Measurements from ENCODE around the gene DNM2. TPM values are rescaled to one million over a fixed set of nuclear protein-coding genes. Genes with fewer than 3 reads are reported as not detected.

Gene DNM2
- total and polyA plus RNA-seq, 2 of the 13 experiments (the other 11 are each of a cell fraction or from before 2014, with no cell fraction given): 41.7 to 59.8 TPM

GRCh38 chr19:10864538-10864899 lies 146.6 kb downstream of the DNM2 start (continued):
- TF ChIP-seq ARID2 (CRISPR knock-in tag; IDR thresholded peaks at IDR 0.05; ENCODE audit: borderline replicate concordance): no peak
- no peak for TF ChIP-seq ZKSCAN5 (CRISPR knock-in tag; IDR thresholded peaks at IDR 0.05)
- no peak for TF ChIP-seq ZNF549 (CRISPR knock-in tag; IDR thresholded peaks at IDR 0.05)
- no peak for TF ChIP-seq CEBPB (IDR thresholded peaks at IDR 0.05; ENCODE audit: borderline replicate concordance, low read depth, low read length)
- no peak for TF ChIP-seq RELA (CRISPR knock-in tag; IDR thresholded peaks at IDR 0.05)
- no peak; the same call in 1 of the 2 replicates for TF ChIP-seq ZNF350 (CRISPR knock-in tag; IDR thresholded peaks at IDR 0.05; ENCODE audit: borderline replicate concordance, low read depth)
- no peak for TF ChIP-seq PAXIP1 (CRISPR knock-in tag; conservative IDR thresholded peaks at IDR 0.05)
- no peak for TF ChIP-seq GABPA (IDR thresholded peaks at IDR 0.05; ENCODE audit: low read depth, low read length)
- peak; percentile 30; the same call in 1 of the 2 replicates for TF ChIP-seq GABPA (CRISPR knock-in tag; IDR thresholded peaks at IDR 0.05; ENCODE audit: low read depth)
- no peak for TF ChIP-seq ZNF543 (CRISPR knock-in tag; IDR thresholded peaks at IDR 0.05)
- TF ChIP-seq MAF1 (CRISPR knock-in tag; IDR thresholded peaks at IDR 0.05; ENCODE audit: borderline replicate concordance): no peak
- TF ChIP-seq ZNF10 (CRISPR knock-in tag; IDR thresholded peaks at IDR 0.05; ENCODE audit: borderline replicate concordance, low read depth): no peak
- no peak for TF ChIP-seq PCBP1 (IDR thresholded peaks at IDR 0.05; ENCODE audit: borderline replicate concordance, low read depth, low read length)
- no peak for TF ChIP-seq YY1 (IDR thresholded peaks at IDR 0.05; ENCODE audit: insufficient read depth, insufficient replicate concordance, low read depth, low read length)
- 0 out of 2 replicates have a peak, but pooled peaks have one; percentile 37 for TF ChIP-seq ZNF124 (CRISPR knock-in tag; IDR thresholded peaks at IDR 0.05)
- peak; percentile 44 for TF ChIP-seq GATAD2A (CRISPR knock-in tag; IDR thresholded peaks at IDR 0.05)
- peak; percentile 21; the same call in 1 of the 2 replicates for TF ChIP-seq KMT2B (CRISPR knock-in tag; IDR thresholded peaks at IDR 0.05)
- no peak for TF ChIP-seq ZNF772 (CRISPR knock-in tag; IDR thresholded peaks at IDR 0.05)
- no peak for TF ChIP-seq CREB1 (IDR thresholded peaks at IDR 0.05)
- no peak for TF ChIP-seq CREB1 (CRISPR knock-in tag; IDR thresholded peaks at IDR 0.05)
- TF ChIP-seq ZNF33B (CRISPR knock-in tag; IDR thresholded peaks at IDR 0.05): no peak
- no peak for TF ChIP-seq TMF1 (CRISPR knock-in tag; IDR thresholded peaks at IDR 0.05; ENCODE audit: low read depth)
- TF ChIP-seq ZEB1 (IDR thresholded peaks at IDR 0.05; ENCODE audit: insufficient replicate concordance, low read depth): no peak
- no peak for TF ChIP-seq PHF8 (CRISPR knock-in tag; IDR thresholded peaks at IDR 0.05)
- no peak for TF ChIP-seq RFXAP (CRISPR knock-in tag; IDR thresholded peaks at IDR 0.05; ENCODE audit: borderline replicate concordance)
- TF ChIP-seq DNMT3B (CRISPR knock-in tag; conservative IDR thresholded peaks at IDR 0.05): no peak
- TF ChIP-seq ZNF530 (CRISPR knock-in tag; IDR thresholded peaks at IDR 0.05; ENCODE audit: low read depth): no peak
- TF ChIP-seq KDM5A (IDR thresholded peaks at IDR 0.05; ENCODE audit: borderline replicate concordance, low read length): no peak
- TF ChIP-seq PRMT3 (CRISPR knock-in tag; IDR thresholded peaks at IDR 0.05; ENCODE audit: borderline replicate concordance, low read depth): no peak
- no peak for TF ChIP-seq ZSCAN21 (CRISPR knock-in tag; IDR thresholded peaks at IDR 0.05; ENCODE audit: borderline replicate concordance)
- no peak for TF ChIP-seq MIER2 (CRISPR knock-in tag; IDR thresholded peaks at IDR 0.05)
- no peak for TF ChIP-seq AKAP8 (CRISPR knock-in tag; IDR thresholded peaks at IDR 0.05)
- TF ChIP-seq SETDB1 (CRISPR knock-in tag; IDR thresholded peaks at IDR 0.05; ENCODE audit: borderline replicate concordance): no peak
- TF ChIP-seq ISL2 (CRISPR knock-in tag; IDR thresholded peaks at IDR 0.05): no peak

Measured in HepG2 (cell line).